Ishikawa (cell line): ENCODE results near the gene FIG4.

Experiments used
- CEBPB ChIP-seq: IDR thresholded peaks from 2 replicates; pipeline ENCODE4 v1.6.1; 2012
- CREB1 ChIP-seq: IDR thresholded peaks from 2 replicates; pipeline ENCODE4 v1.6.1; 2012; ENCODE audit warnings: low read depth
- EP300 ChIP-seq: IDR thresholded peaks from 2 replicates; pipeline ENCODE4 v1.6.1; 2012; ENCODE audit warnings: borderline replicate concordance
- FOXM1 ChIP-seq: IDR thresholded peaks from 2 replicates; pipeline ENCODE4 v1.6.1; 2012; ENCODE audit warnings: low read depth, borderline replicate concordance
- MAX ChIP-seq: IDR thresholded peaks from 2 replicates; pipeline ENCODE4 v1.6.1; 2012
- RAD21 ChIP-seq: IDR thresholded peaks from 2 replicates; pipeline ENCODE4 v1.6.1; 2012; ENCODE audit warnings: low read depth
- REST ChIP-seq: IDR thresholded peaks from 2 replicates; pipeline ENCODE4 v1.6.1; 2012; ENCODE audit warnings: low read depth, mild to moderate bottlenecking
- TAF1 ChIP-seq: IDR thresholded peaks from 2 replicates; pipeline ENCODE4 v1.6.1; 2012; ENCODE audit warnings: low read depth, mild to moderate bottlenecking
- TCF12 ChIP-seq: IDR thresholded peaks from 2 replicates; pipeline ENCODE4 v1.6.1; 2012; ENCODE audit warnings: low read depth
- YY1 ChIP-seq: IDR thresholded peaks from 2 replicates; pipeline ENCODE4 v1.6.1; 2012; ENCODE audit warnings: low read depth

GRCh38 chr6:109768485-109768884, 77.4 kb downstream of the FIG4 start:
- TF ChIP-seq MAX (no peak), RAD21 (no peak), TCF12 (no peak), CEBPB (no peak), CREB1 (no peak), EP300 (no peak), TAF1 (no peak), FOXM1 (no peak), REST (no peak), YY1 (no peak)
